ENCODE results near the gene MAFG.

Gene MAFG

GRCh38 chr17:81927653-81928543 is at the start of gene MAFG:
MAFG (minus strand) TSS chr17:81927735; CDS start chr17:81923185, 4,550 bp downstream.
- peak; percentile 93 for DNase-seq

GRCh38 chr17:81976332-81977210 is 49.0 kb upstream of the MAFG start:
- no peak for DNase-seq

GRCh38 chr17:81973432-81973831 is 45.9 kb upstream of the MAFG start:
- no peak for DNase-seq

- DNase-seq = no peak
Observed at GRCh38 chr17:81968850-81969812, 41.6 kb upstream of the MAFG start.

GRCh38 chr17:81968396-81968745 is 40.8 kb upstream of the MAFG start:
- no peak for DNase-seq

GRCh38 chr17:81967533-81968395 is 40.2 kb upstream of the MAFG start:
- no peak for DNase-seq

- no peak for DNase-seq
Observed at GRCh38 chr17:81967244-81967532, 39.7 kb upstream of the MAFG start.

GRCh38 chr17:81966343-81967243 is 39.1 kb upstream of the MAFG start:
- no peak for DNase-seq

GRCh38 chr17:81964081-81964849 is 36.7 kb upstream of the MAFG start:
- DNase-seq = no peak

- no peak for DNase-seq
Observed at GRCh38 chr17:81962499-81963441, 35.2 kb upstream of the MAFG start.

GRCh38 chr17:81961521-81962498 is 34.3 kb upstream of the MAFG start:
- DNase-seq = no peak

GRCh38 chr17:81961087-81961511 is 33.6 kb upstream of the MAFG start, which contains the start of gene NOTUM:
NOTUM (minus strand) TSS chr17:81961187; CDS start chr17:81960909, 278 bp downstream.
- DNase-seq = no peak

- no peak for DNase-seq
Observed at GRCh38 chr17:81960130-81960958, 32.8 kb upstream of the MAFG start.

- DNase-seq = no peak
Observed at GRCh38 chr17:81959362-81960129, 32.0 kb upstream of the MAFG start.

GRCh38 chr17:81958633-81959342 is 31.3 kb upstream of the MAFG start:
- no peak for DNase-seq

Data from NCI-H446 treated with DMSO at 0.1 percent for 48 hours (cell line).